ENCODE measurements around the gene LGALS7. TPM values are rescaled to one million over a fixed set of nuclear protein-coding genes. Genes with fewer than 3 reads are reported as not detected.
"Not testable (repeated sequence)": the region's sequence is repeated elsewhere in the genome, so short reads cannot be mapped to it uniquely, and the experiment has no call there.

The LGALS7 gene
- total RNA-seq, 1 donor from 2014 or later, result not detected

DNA sequence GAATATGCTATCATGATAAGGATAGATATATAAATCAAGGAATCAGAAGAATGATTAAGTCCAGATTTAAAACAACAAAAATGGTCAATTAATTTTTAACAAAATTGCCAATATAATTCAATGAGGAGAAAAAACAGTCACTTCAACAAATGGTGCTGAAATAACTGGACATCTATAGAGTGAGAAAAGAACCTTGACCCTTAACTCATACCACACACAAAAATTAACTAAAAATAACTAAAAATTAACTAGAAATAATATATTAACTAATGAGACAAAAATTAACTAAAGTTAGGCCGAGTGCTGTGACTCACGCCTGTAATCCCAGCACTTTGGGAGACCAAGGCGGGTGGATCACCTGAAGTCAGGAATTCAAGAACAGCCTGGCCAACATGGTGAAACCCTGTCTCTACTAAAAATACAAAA is 9.5 kb downstream of the LGALS7 start:
- Histone ChIP-seq H3K27ac (ENCODE audit: low read depth, low read length) (no peak overlapping the region), H3K9ac (ENCODE audit: low read length) (no peak overlapping the region), H3K79me2 (ENCODE audit: insufficient read depth, low read length) (no peaks in the 10 kb centered on the region), H3K4me1 (ENCODE audit: insufficient read depth, low read length) (no peaks in the 10 kb centered on the region), H3K9me3 (ENCODE audit: insufficient read depth, low read depth, low read length) (no peaks in the 10 kb centered on the region), H2AFZ (ENCODE audit: low read depth, low read length) (no peak overlapping the region), H4K20me1 (ENCODE audit: insufficient read depth, low read length) (no peaks in the 10 kb centered on the region), H3K4me3 (ENCODE audit: insufficient read depth, low read depth, low read length) (no peak overlapping the region), H3K4me2 (ENCODE audit: low read length) (no peak overlapping the region), H3K36me3 (ENCODE audit: insufficient read depth, low read length) (no peaks in the 10 kb centered on the region), H3K27me3 (ENCODE audit: insufficient read depth, low read length) (no peaks in the 10 kb centered on the region)
- Mint-ChIP-seq H3K36me3 (ENCODE audit: low read depth, unreplicated experiment) (no peaks in the 10 kb centered on the region), H3K27ac (ENCODE audit: unreplicated experiment) (no peak overlapping the region), H3K27me3 (ENCODE audit: low read depth, unreplicated experiment) (peaks cover 3% of the 10 kb centered on the region), H3K9me3 (ENCODE audit: unreplicated experiment) (no peaks in the 10 kb centered on the region), H3K4me1 (ENCODE audit: low read depth, unreplicated experiment) (no peaks in the 10 kb centered on the region), H3K4me3 (ENCODE audit: unreplicated experiment) (no peak overlapping the region)
- DNase-seq (ENCODE audit: low read depth) (no peak), FAIRE-seq (no peak)
- TF ChIP-seq EZH2 (IDR thresholded peaks at IDR 0.05; ENCODE audit: insufficient read depth, low read length), result no peak
- TF ChIP-seq, protein P1, sequence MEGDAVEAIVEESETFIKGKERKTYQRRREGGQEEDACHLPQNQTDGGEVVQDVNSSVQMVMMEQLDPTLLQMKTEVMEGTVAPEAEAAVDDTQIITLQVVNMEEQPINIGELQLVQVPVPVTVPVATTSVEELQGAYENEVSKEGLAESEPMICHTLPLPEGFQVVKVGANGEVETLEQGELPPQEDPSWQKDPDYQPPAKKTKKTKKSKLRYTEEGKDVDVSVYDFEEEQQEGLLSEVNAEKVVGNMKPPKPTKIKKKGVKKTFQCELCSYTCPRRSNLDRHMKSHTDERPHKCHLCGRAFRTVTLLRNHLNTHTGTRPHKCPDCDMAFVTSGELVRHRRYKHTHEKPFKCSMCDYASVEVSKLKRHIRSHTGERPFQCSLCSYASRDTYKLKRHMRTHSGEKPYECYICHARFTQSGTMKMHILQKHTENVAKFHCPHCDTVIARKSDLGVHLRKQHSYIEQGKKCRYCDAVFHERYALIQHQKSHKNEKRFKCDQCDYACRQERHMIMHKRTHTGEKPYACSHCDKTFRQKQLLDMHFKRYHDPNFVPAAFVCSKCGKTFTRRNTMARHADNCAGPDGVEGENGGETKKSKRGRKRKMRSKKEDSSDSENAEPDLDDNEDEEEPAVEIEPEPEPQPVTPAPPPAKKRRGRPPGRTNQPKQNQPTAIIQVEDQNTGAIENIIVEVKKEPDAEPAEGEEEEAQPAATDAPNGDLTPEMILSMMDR (IDR thresholded peaks at IDR 0.05; ENCODE audit: insufficient read depth, low read depth, low read length), result no peak

DNA sequence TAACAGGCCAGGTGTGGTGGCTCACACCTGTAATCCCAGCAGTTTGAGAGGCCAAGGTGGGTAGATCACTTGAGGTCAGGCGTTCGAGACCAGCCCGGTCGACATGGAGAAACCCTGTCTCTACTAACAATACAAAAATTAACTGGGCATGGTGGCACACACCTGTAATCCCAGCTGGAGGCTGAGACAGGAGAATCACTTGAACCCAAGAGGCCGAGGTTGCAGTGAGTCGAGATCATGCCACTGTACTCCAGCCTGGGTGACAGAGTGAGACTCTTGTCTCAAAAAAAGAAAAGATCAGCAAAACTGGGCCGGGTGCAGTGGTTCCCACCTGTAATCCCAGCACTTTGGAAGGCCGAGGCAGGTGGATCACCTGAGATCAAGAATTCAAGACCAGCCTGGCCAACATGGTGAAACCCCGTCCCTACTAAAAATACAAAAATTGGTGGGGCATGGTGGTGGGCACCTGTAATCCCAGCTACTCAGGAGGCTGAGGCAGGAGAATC is 11.4 kb downstream of the LGALS7 start:
- H3K4me1 ChIP-seq (ENCODE audit: insufficient read depth, low read length); H3K4me3 ChIP-seq (ENCODE audit: insufficient read depth, low read depth, low read length); H3K4me2 ChIP-seq (ENCODE audit: low read length); H3K9me3 Mint-ChIP-seq (ENCODE audit: unreplicated experiment); H3K36me3 ChIP-seq (ENCODE audit: insufficient read depth, low read length); H3K4me3 Mint-ChIP-seq (ENCODE audit: unreplicated experiment); FAIRE-seq; DNase-seq (ENCODE audit: low read depth); H3K9me3 ChIP-seq (ENCODE audit: insufficient read depth, low read depth, low read length); H4K20me1 ChIP-seq (ENCODE audit: insufficient read depth, low read length); H3K36me3 Mint-ChIP-seq (ENCODE audit: low read depth, unreplicated experiment); H3K9ac ChIP-seq (ENCODE audit: low read length); H3K4me1 Mint-ChIP-seq (ENCODE audit: low read depth, unreplicated experiment); H3K27me3 Mint-ChIP-seq (ENCODE audit: low read depth, unreplicated experiment); H3K27ac Mint-ChIP-seq (ENCODE audit: unreplicated experiment); H3K27ac ChIP-seq (ENCODE audit: low read depth, low read length); H3K79me2 ChIP-seq (ENCODE audit: insufficient read depth, low read length); H2AFZ ChIP-seq (ENCODE audit: low read depth, low read length); H3K27me3 ChIP-seq (ENCODE audit: insufficient read depth, low read length): not testable (repeated sequence)

DNA sequence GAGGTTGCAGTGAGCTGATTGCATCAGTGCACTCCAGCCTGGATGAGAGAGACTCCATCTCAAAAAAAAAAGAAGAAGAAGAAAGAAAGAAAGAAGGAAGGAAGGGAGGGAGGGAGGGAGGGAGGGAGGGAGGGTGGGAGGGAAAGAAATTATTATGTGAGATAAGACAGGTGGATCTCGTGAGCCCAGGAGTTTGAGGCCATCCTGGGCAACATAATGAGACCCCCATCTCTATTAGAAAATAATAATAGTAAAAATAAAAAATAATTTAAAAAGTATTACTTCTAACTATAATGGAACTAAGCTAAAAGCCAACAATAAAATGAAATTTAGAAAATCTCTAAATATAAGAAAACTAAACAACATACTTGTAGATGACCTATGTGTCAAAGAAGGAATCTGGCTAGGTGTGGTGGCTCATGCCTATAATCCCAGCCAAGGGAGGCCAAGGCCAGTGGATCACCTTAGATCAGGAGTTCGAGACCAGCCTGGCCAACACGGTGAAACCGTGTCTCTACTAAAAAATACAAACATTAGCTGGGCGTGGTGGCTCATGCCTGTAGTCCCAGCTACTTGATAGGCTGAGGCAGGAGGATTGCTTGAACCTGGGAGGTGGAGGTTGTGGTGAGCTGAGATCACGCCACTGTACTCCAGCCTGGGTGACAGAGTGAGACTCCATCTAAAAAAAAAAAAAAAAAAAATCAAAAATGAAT is 12.4 kb downstream of the LGALS7 start:
- H3K27ac ChIP-seq (ENCODE audit: low read depth, low read length); H3K4me1 ChIP-seq (ENCODE audit: insufficient read depth, low read length); H2AFZ ChIP-seq (ENCODE audit: low read depth, low read length); H3K4me2 ChIP-seq (ENCODE audit: low read length); H3K9me3 Mint-ChIP-seq (ENCODE audit: unreplicated experiment); H4K20me1 ChIP-seq (ENCODE audit: insufficient read depth, low read length); H3K4me1 Mint-ChIP-seq (ENCODE audit: low read depth, unreplicated experiment); H3K36me3 Mint-ChIP-seq (ENCODE audit: low read depth, unreplicated experiment); H3K36me3 ChIP-seq (ENCODE audit: insufficient read depth, low read length); H3K9ac ChIP-seq (ENCODE audit: low read length); H3K79me2 ChIP-seq (ENCODE audit: insufficient read depth, low read length); H3K27me3 Mint-ChIP-seq (ENCODE audit: low read depth, unreplicated experiment); DNase-seq (ENCODE audit: low read depth); H3K4me3 Mint-ChIP-seq (ENCODE audit: unreplicated experiment); H3K27ac Mint-ChIP-seq (ENCODE audit: unreplicated experiment); H3K27me3 ChIP-seq (ENCODE audit: insufficient read depth, low read length); H3K4me3 ChIP-seq (ENCODE audit: insufficient read depth, low read depth, low read length); FAIRE-seq; H3K9me3 ChIP-seq (ENCODE audit: insufficient read depth, low read depth, low read length): not testable (repeated sequence)

Data from astrocyte (in vitro differentiated cells and primary cell).